GM11168 (cell line): ENCODE measurements around the gene BNIP3.

Experiments used
- in situ Hi-C: fragments of 300-500 bp; cut with MboI; formaldehyde crosslinking; loops from one replicate; pipeline ENCODE4 v1.12.0; 2022; ENCODE audit warnings: low sequenced_read_pairs; ENCODE audit not compliant: unreplicated experiment

The BNIP3 gene

DNA sequence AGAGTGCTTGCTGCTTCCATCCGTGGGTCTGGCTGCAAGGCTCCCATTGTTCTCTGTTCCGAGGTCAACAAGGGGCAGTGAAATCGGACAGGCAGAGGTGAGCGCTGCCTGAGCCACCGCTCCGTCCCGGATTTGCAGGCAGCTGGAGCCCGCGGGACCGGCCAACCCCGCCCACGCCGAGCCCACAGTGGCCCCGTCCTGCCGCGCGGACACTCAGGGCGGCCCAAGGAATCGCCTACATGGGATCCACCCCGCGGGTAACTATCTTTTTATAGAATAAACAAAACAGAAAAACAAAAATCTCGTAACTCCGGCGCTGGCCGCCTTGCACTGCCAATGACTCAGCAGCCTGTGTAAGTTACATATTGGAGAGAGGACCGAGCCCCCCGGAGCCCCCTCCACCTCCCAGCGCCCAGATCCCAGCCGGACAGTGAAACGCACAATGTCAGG is 1.9 kb downstream of the BNIP3 start:
- in situ Hi-C loops: no loop called here

DNA sequence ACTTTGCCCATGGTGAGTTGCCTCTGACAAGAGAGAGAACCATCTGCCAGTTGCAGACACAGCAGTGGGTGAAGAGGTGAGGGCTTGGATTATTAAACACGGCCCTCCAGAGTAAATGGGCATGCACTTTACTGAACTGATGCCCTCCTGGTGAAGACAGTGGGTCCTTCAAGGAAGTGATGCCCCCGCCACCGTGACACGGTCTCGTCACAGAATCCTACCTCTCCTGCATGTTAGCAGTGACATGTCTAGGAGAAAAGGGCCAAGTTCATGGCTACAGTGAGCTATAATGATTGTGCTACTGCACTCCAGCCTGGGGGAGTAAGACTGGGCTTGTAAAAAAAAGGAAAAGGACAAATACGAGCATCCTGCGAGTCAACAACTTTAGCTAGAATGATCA is 2.4 kb downstream of the BNIP3 start:
- in situ Hi-C loops: no loop called here

DNA sequence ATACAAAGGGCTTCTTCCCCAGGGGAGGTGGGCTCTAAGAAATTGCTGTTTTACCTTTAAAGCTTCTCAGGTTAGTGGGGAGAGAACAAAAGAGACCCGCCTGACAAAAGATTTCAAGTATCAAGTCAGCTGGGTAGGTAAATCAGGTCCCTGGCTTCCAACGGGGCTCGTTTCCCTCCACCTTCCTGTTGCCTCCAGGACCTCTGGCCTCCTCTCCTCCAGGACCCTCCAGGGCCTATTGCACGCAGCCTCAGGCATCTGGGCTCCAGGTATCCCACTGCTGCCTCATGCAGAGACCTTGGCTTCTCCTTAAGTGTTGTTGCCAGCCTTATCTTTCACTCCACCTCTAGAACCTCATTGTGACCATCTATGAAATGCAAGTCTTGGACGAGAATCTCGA is 2.9 kb downstream of the BNIP3 start:
- in situ Hi-C loops: no loop called here

DNA sequence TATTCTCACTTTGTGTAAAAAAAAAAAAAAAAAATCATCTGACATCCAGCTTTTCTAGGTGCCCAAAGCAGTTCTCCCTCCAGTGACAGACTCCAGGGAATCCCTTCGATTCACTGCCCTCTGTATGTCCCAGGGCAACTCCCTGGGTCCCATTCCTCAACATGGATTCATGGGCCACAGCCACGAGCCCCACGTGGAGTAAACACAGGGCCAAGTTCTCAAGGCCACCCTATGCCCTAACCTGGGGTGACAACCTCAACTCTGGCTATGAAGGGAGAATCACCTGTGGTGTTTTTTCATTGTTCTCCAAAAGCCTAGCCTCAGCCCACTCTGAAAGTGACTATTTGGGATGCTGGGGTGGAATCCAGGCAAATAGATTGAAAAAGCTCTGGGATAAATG is 3.4 kb downstream of the BNIP3 start:
- in situ Hi-C loops: no loop called here

DNA sequence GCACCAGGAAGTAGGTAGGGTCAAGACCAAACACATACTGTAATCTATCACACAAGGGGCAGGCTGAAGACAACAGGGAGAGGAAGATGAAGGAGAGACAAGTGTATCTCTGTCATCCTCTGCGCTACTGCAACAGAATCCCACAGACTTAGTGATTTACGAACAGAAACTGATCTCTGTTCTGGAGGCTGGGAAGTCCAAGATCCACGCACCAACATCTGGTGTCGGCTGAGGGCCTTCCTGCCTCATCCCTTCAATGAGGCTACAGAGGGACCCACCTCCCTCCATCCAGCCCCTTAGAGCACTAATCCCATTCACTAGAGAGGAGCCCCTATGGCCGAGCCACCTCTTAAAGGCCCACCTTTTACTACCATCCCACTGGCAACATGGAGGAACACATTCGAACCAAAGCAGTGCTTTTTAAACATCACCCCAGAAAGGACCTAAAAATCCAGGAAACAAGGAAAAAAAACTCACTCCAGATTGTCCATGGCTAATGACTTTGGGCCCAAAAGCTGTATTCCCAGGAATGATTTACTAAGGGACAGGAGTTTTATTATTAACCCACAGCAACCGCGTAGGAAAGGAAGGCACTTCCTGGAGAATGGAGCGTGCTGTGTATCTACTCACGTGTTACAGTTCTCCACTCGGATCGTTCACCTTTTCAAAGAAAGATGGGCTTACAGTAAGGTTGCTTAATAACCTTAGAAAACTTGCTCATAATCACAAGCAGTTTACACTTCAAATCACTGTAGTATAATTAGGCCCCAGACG is 4.2 kb downstream of the BNIP3 start:
- in situ Hi-C loops: no loop called here

DNA sequence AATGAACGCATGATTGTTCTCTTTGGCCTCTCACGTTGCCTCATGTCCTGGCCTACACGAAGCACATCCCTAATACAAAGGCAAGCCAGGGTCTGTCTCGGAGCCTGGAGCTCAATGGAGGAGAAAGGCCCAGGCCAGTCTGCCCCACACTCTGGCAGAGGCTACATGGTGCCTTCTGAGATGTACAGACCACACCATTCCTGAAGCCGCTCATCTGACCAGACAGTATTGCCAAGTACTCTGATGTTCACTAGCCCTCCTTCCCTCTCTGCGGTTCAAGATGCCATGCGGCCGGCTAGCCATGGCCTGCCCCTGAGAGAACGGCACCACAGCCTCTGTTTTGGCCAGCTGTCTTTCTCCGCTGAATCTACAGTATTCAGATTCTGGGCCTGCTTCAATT is 5.9 kb downstream of the BNIP3 start:
- in situ Hi-C loops: no loop called here

DNA sequence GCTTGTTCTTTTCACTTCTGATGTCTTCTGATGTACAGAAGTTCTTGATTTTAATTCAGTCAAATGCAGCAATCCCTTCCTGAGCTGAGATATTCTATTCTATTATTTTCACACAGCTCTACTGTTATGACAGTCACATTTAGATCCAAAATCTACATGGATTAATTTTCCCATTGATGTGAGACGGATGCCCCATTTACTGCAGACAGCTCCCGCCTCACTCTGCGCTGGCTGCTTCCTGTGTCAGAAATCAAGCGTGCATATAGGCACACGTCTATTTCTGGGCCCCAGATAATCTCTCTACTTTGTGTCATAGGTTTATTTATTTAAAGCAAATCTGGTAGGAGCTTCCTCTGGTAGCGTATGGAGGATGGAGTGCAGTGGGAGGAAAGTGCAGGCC is 6.7 kb downstream of the BNIP3 start:
- in situ Hi-C loops: no loop called here

DNA sequence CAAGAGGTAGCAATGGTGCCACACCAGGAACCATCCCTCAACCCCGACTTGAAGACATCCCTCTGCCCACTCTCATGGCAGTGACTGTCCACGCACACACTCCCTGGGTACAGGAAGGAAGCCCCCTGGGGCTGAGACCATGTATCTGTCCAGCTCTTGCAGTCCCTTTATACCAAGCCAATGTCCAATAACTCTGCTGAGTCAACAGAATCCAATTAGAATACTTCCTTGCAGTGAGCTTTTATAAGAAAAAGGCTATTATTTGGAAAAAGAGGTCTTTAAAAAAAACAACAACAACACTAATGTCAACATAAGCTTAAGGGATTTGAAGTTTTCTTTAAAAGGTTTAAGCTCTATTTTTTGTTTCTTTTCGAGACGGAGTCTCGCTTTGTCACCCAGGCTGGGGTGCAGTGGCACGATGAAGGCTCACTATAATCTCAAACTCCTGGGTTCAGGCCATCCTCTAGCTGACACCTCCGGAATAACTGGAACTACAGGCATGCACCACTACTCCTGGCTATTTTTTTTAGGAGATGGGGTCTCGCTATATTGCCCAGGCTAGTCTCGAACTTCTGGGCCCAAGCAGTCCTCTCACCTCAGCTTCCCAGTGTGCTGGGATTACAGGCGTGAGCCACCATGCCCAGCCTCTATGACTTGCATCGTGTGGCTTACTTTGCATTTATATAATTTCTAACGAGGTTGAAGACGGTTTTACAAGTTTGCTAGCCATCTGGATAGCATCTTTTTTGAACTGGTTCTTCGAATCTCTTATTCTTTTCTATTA is 7.5 kb downstream of the BNIP3 start:
- in situ Hi-C loops: no loop called here

DNA sequence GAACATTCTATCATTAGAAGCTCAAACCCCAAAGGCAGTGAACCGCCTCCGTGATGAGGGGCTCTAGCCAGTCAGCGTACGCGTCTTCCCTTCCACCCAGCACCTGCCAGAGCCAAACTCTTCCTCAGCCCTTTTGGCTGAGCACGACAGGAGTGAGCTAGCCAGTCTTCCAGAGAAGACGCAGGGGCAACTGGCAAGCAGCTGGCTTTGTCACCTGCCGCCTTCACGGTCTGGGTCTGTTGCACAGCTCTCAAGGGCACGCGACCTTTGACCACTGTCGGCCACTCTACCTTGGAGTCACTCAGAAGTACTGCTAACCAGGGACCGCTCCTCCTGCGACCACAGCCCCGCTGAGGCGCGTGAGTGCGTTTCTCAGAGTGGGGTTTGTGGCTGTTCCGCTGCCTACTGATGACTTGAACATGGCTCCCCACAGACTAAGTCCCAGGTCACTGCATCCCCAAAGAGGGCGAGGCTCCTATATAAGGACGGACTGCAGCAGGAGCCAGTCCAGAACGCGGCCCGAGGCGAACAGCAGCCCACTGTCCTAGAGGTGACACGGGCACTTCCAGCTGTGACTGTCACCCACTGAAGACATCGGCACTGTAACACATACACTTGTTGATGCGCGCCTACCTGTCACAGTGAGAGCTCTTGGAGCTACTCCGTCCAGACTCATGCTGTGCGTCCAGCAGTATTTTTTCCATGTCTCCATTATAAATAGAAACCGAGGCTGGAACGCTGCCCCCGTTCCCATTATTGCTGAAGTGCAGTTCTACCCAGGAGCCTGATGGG is 8.4 kb downstream of the BNIP3 start:
- in situ Hi-C loops: no loop called here

DNA sequence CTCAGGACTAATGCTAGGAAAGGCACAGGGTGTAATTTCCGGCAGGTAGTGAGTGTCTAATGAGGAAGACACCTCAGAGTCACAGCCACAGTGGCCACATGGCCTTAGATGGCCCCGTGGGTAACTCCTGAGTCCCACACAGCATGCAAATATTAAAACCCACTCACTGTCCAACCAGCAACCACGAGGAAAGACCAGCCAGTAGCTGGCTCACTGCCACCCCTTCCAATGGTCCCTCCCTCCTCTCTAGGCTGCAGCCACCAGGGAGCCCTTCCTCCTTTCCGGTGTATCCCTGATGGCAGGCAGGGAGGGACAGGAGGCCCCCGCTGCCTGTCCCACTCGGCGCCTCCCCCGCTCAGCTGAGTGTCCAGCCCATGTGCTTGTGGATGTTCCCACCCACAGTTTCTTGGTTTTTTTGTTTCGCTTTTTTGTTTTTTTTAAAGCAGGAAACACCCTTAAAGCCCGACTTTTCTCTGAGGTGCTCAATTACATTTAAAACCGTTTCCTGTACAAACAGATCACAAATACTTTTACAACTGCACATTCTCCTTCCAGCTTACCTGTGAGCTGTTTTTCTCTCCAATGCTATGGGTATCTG is 9.2 kb downstream of the BNIP3 start:
- in situ Hi-C loops: no loop called here

DNA sequence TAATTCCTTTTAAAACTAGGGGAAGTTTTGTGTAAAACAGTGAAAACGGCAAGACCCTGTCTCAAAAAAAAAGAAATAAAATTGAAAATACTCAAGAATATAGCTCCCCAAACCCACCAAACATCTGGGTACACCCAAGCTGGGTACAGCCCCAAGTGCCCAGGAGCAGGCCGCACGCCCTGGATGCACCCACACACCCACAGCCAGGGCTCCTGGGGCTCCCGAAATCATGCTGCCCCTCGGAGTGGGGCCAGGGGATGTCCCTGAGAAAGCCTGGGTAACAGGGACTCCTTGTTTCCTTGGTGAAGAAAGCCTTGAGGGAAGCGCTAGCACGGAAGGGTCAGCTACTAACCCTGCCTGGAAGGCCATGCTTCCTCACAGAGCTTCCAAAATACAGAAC is 10.1 kb downstream of the BNIP3 start:
- in situ Hi-C loops: no loop called here

DNA sequence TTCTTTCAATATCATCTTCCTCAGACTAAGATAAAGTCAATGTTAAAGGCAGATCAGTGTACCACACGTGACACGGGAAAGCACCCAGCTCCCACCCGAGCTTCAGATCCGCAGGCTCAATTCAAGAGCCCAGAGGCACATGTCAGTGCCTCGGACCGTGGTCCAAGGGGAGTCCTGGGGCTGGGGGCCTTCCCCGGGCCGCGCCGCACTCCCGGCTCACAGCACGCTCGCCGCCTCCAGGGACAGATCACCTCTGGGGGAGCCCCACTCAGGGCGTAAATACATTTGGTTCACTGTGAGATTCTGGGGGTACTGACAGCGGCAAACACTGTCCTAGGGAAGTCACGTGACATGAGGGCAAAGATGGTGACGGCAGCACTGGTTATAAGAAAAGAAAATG is 10.8 kb downstream of the BNIP3 start:
- in situ Hi-C loops: no loop called here

DNA sequence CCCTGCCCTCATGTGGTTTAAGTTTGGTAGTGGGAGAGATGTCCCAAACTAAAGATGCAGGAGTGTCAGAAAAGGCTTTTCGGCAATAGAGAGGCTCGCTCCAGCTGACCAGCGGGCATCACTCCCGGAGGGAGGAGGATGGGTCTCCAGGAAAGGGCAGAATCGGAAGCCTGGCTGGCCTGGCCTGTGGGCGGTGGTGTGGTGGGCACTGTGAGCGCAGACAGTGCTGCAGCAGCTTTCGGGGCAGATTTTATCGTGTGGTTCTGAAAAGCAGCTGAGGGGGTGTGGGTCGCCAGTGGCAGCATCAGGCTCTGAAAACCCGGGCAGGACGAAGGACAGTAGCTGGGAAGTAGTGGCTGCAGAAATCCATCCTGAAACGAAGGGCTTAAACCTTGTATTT is 12.8 kb downstream of the BNIP3 start:
- in situ Hi-C loops: no loop called here

DNA sequence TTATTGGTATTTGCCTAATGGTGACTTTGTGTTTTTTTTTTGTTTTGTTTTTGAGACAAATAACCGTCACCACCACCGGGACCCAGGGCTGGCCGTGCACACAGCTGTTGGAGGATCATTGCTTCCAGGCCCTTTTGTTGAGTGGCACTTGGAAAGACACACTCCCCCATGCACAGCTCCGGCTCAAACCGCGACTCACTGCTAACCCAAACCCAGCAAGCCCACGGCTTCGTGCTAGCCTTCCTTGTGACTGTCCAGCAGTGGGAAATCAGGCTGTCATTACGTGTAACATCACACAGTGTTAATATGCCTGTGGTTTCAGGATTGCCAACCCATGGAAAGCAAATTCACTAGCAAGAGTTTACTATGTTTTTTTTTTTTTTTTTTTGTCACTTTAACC is 17.4 kb downstream of the BNIP3 start:
- in situ Hi-C loops: no loop called here

DNA sequence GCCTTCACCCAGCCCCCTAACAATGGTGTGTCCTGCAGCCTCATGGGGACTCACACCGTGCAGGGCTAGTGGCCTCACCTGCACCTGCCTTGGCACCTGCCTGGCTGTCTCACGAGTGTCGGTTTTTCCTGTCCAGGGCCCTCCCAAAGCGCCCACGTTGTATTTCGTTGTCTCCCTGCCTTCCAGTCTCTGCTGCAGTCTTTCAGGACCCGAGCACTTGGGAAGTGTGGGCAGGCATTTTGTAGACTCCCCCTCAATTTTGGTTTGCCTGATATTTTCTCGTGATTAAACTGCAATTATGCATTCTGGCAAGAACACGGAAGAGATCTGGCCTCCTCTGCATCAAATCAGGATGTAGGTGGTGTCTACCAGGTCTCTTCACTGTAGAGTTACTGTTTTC is 17.9 kb downstream of the BNIP3 start:
- in situ Hi-C loops: no loop called here

DNA sequence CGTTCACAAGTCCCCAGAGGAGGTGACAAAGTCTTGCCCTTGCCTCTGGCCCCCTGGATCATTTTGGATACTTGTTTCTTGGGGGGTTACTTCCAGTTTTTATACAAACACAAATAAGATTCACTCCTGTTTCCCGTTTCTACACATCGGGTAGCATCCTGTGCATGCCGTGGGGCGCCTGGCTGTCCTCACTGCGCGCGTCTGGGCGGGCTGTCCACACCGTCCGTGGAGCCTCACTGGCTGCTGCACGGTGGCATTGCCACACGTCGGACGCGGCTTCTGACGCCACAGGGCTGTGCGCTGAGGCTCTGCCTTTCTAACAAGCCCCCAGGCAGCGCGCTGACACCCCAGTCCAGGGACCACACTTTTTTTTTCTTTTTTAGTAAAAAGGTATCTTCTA is 18.4 kb downstream of the BNIP3 start:
- in situ Hi-C loops: no loop called here

DNA sequence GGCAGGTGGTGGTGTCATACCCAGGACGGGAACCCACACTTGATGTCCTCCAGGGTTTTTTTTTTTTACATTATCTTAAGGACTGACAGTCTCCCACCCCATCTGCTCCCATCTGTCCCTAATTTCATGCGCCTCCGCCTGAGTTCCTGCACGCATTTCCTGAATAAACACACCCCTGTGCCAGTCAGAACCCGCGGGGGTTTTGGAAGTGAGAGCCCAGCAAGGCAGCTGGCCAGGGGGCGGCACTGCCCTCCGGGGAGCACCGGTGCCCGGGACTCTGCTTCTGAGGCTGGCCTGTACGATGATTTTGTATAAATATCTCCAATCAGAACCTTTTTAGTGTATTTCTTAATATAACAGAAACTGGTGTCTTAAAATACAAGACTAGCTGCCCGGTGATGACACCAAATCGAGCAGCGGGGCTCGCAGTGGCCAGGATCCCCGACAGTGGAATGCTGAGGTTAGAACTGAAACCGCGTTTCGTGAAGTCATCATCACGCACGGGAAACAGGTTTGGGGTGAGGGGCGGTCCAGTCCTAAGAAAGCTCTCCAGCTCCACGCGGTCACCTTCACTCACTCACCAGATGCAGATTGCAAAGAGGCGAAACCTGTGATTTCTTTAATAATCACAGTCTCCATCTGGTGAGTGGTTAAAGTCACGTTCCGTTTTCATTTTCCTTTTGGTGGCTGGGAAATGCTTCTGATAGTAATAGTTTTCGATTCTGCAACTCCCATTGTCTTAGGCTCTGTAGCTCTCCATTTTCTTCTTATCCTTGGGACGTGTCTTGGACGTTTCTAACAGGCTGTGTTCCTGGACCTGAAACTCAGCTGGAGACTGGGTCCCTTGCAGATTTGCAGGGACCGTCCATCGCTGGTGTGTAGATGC is 19.7 kb downstream of the BNIP3 start:
- in situ Hi-C loops: no loop called here

DNA sequence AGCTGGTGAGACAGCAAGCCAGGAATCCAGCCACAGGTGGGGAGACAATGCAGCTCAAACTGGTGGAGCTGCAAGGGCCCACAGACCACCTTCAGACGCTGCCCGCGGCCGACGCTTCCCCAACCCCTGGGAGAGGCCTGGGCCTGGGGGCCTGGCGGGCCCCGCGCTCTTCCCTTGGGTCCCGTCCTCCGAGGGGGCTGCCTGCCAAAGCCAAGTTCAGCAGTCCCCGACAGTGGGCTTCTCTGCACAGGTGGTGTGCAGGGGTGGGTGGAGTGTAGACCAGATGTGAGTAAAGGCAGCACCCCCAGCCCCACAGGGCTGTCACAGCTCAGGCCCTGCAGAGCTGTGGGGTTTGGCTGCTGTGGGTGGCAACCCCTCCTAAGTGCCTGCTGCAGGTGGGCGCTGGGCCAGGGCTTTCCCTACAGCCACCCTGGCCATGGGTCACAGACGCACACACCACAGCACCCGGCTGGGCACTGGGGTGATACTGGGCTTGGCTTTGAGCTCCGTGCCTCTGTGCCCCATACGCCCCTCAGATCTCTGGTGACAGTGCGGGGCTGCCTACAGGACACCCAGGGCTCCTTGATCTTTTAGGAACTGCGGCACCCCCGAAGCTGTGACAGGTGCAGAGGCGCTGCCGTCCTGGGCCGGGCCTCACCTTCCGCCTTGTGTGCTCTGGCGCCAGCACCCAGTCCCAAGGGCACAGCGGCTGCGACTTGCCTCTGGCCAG is 20.5 kb downstream of the BNIP3 start:
- in situ Hi-C loops: no loop called here

DNA sequence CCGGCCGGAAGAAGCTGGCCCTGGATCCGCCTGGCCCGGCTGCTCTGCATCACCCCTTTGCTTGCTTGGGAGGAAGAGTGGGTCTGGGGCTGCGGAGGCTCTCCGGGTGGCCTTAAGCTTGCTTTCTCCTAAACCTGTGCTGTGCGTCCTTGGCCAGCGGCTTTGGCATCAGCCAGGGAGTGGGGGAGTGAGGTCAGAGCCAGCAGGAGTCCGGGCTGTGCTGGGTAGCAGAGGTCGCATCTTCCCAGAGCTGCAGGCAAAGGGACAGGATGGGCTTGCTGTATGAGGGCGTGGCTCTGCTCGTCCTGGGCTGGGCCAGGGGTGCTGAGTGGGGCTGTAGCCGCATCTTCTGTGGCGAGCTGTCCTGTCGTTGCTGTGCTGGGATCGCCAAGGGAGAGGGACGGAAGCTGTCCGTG is 21.1 kb downstream of the BNIP3 start:
- in situ Hi-C loops: no loop called here
